IPS DF 6.9 (cell line): ENCODE measurements around the gene LDLRAD3.

ENCODE experiments used
- DNase-seq: peaks from one replicate; pipeline ENCODE4 v3.0.0-alpha.2; 2013; ENCODE audit warnings: low read depth, low spot score
- H3K27ac ChIP-seq: one replicate; pipeline ENCODE4 v1.5.1; 2013; ENCODE audit warnings: low read length, control low read depth
- H3K27me3 ChIP-seq: 2 replicates; pipeline ENCODE4 v1.6.1; 2013; ENCODE audit warnings: mild to moderate bottlenecking, low read length; ENCODE audit not compliant: control insufficient read depth, insufficient read depth
- H3K36me3 ChIP-seq: 2 replicates; pipeline ENCODE4 v1.6.1; 2013; ENCODE audit warnings: low read length; ENCODE audit not compliant: control insufficient read depth, insufficient read depth
- H3K4me1 ChIP-seq: 2 replicates; pipeline ENCODE4 v1.6.1; 2013; ENCODE audit warnings: low read length; ENCODE audit not compliant: control insufficient read depth, insufficient read depth
- H3K4me3 ChIP-seq: 2 replicates; pipeline ENCODE4 v1.5.1; 2013; ENCODE audit warnings: mild to moderate bottlenecking, low read length
- H3K9me3 ChIP-seq: 2 replicates; pipeline ENCODE4 v1.6.1; 2013; ENCODE audit warnings: low read length, inconsistent platforms; ENCODE audit not compliant: control insufficient read depth, insufficient read depth
- WGBS: extraction: QIAGEN DNeasy Blood & Tissue Kit; methylation state at CpG from one replicate; pipeline ENCODE4 v1.1.7; 2013; ENCODE audit warnings: mixed read lengths, missing lambda C conversion rate; ENCODE audit not compliant: insufficient read length, insufficient coverage; 5-methylcytosine and 5-hydroxymethylcytosine counted together

The LDLRAD3 gene

DNA sequence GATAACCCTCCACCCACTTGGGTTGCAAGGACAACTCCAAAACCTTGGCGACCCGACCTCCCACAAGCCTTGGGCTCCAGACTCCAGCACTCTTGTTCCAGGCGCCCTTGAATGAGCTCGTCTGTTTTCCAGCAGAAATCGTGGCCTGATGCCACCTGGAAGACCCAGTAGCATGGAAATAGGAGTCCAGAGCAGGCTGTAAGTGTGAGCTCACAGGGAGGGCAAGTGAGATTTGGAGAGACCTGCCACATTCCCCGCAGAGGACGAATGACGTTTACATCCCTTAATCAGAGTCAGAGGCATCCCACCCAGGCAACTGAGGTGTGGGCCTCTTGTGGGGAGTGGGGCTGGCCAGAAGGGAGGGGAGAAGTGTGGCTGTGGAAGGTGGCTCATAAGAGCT is 71.9 kb downstream of the LDLRAD3 start:
- Histone ChIP-seq H3K27ac (no peak overlapping the region), H3K27me3 (no peaks in the 10 kb centered on the region), H3K36me3 (no peaks in the 10 kb centered on the region), H3K4me1 (no peaks in the 10 kb centered on the region), H3K4me3 (no peak overlapping the region), H3K9me3 (no peaks in the 10 kb centered on the region)
- WGBS = no CpG with 5 or more reads among the region's 8 CpGs
- DNase-seq = no peak

DNA sequence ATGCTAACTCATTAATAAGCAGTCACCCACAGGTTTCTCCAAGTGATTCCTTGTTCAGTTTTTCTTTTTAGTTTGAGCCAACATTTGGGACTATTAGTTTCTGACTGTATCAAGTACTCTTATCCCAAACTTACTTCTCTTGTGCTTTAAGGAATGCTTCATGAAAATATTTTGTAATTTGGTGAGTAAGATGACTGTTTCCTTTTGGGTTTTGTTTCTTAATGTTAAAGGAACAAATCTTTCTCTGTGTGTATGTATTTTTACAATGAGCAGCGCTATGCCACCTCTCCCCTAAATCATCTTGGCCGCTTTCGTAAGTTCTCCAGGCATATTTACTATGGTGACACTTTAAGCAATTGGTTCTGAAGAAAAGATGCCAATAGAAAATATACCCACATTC is 72.4 kb downstream of the LDLRAD3 start:
- Histone ChIP-seq H3K36me3 (no peaks in the 10 kb centered on the region), H3K4me1 (peaks cover 3% of the 10 kb centered on the region; the same call in 1 of the 2 replicates), H3K4me3 (no peak overlapping the region), H3K27ac (no peak overlapping the region), H3K27me3 (no peaks in the 10 kb centered on the region), H3K9me3 (no peaks in the 10 kb centered on the region)
- DNase-seq = no peak
- WGBS = no CpG with 5 or more reads among the region's 3 CpGs

DNA sequence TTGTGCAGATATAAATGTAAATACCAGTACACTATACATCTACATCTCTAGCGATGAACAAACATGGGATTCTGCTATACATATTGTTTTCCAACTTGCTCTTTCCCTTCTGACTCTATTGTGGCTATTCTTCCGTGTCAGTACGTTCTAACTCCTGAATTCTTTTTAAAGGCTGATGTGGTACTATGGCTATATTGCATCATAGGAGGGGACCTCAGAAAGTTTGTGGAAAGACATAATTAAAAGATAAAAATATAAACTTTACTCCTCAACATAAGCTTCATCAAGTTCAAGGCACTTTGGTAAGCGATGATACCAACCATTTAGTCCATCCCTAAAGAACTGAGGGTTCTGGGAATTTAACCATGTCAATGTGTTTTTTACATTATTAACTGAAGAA is 72.8 kb downstream of the LDLRAD3 start:
- WGBS = no CpG with 5 or more reads among the region's 4 CpGs
- Histone ChIP-seq H3K4me3 (no peak overlapping the region), H3K9me3 (no peaks in the 10 kb centered on the region), H3K4me1 (peaks cover 3% of the 10 kb centered on the region; the same call in 1 of the 2 replicates), H3K27me3 (no peaks in the 10 kb centered on the region), H3K36me3 (no peaks in the 10 kb centered on the region), H3K27ac (no peak overlapping the region)
- no peak for DNase-seq

DNA sequence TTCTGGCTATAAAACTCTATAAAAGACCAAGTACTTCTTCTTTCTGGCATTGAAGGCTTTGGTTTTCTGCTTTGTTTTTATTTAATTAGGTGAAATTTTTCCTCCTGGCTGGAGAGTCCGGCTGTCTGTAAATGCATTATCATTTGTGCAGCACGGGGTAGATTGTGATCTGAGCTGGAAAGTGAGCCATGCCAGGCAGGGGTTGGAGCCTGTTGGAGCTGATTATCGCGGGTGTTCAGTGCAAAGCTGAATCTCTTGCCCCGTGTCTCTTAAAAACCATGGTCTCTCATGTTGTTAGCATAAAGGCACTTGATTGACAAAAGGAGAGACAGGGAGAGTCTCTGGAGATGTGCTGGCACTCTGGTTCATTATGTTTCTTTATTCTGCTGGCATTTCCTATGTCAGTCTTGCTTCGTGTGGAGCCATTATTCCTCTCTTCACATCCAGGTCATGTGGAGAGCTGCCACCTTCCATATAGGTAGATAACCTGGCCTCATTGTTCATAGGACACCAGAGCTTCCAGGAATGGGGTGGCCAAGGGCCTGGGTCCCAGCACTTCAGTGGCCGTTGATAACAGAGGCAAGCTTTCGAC is 75.2 kb downstream of the LDLRAD3 start:
- Histone ChIP-seq H3K9me3 (no peaks in the 10 kb centered on the region), H3K4me3 (no peak overlapping the region), H3K4me1 (peaks cover 3% of the 10 kb centered on the region; the same call in 1 of the 2 replicates), H3K27me3 (no peaks in the 10 kb centered on the region), H3K36me3 (no peaks in the 10 kb centered on the region), H3K27ac (no peak overlapping the region)
- WGBS = no CpG with 5 or more reads among the region's 8 CpGs
- DNase-seq = no peak

DNA sequence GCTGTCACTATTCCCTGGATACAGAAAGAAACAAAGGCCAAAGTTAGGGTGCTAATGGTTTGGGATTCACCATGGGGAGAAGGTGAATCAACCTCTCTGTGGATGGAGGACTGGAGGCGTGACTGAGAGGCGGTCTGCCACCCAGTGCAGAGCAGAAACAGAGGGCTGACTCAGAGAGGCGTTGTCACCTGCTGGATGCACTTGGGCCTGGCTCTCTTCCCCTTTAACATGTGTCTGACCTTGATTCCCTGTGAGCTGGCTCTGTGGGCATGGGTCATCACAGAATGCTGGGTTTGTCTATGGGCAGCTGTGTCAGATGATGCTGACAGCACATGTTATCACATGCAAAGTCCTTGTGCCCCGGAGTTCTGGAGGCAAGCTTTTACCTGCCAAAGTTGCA is 75.9 kb downstream of the LDLRAD3 start:
- no peaks in the 10 kb centered on the region for H3K9me3 ChIP-seq
- H3K4me1 ChIP-seq = peaks cover 7% of the 10 kb centered on the region
- no peak overlapping the region for H3K4me3 ChIP-seq
- DNase-seq = no peak
- WGBS = no CpG with 5 or more reads among the region's 4 CpGs
- H3K36me3 ChIP-seq = no peaks in the 10 kb centered on the region
- no peak overlapping the region for H3K27ac ChIP-seq
- no peaks in the 10 kb centered on the region for H3K27me3 ChIP-seq

DNA sequence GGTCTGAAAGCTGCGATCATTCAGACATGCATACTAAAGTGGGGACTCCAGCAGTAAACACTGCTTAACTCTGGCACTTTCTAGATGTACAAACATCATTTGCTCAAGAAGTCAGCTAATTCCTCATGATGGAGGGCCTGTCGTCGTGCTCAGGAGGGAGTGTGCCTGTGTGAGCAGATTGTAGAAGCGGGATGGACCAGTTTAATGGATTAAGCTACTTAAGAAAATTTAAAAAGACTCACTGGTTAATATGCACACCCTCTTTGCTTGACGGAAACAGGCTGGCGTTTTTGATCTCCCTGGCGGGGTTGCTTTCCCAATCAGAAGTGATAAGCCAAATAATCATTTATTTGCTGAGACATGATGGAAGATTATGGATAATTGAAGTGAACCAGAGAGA is 79.0 kb downstream of the LDLRAD3 start:
- peaks cover 7% of the 10 kb centered on the region for H3K4me1 ChIP-seq
- H3K27me3 ChIP-seq = no peaks in the 10 kb centered on the region
- H3K9me3 ChIP-seq = no peaks in the 10 kb centered on the region
- no CpG with 5 or more reads among the region's 7 CpGs for WGBS
- no peak for DNase-seq
- H3K36me3 ChIP-seq = no peaks in the 10 kb centered on the region
- H3K27ac ChIP-seq = no peak overlapping the region
- H3K4me3 ChIP-seq = no peak overlapping the region

DNA sequence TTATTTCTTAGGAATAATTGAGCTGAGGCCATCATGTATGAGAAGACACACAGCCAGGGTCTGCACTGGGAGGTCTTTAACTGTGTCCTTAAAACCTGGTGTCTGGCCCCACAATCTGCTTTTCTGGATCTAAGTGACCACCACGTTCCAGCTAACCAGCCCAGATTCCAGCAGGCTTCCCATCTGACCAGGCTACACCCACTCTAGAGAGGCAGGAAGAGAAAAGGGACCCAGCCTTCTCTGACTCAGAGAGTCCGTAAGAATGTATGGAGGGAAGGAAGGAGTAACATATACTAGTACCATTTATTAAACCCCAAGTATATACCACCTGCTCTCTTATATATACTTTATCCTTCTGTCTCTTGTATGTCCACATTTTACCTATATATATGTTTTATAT is 80.1 kb downstream of the LDLRAD3 start:
- H3K4me1 ChIP-seq = peaks cover 7% of the 10 kb centered on the region
- no peak overlapping the region for H3K4me3 ChIP-seq
- no peaks in the 10 kb centered on the region for H3K27me3 ChIP-seq
- no peak overlapping the region for H3K27ac ChIP-seq
- no CpG with 5 or more reads among the region's 2 CpGs for WGBS
- no peak for DNase-seq
- H3K36me3 ChIP-seq = no peaks in the 10 kb centered on the region
- no peaks in the 10 kb centered on the region for H3K9me3 ChIP-seq

DNA sequence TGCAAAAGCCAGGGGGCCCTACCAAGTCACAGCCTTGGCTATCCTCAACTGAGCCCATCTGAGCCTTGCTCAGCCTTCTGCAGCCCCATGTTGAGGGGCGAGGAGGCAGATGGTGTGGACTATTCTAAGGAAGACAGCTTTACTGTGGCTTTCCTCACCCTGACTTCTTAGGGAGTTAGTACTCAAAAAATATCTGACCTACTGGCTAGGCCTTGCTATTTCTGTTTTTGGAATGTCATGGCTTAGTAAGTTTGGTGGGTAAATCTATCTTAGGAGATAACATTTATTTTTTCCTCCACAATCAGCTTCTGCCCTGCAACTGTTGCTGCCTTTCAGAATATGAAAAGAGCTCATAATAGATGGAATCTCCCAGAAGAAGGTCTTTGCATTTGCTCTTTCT is 80.9 kb downstream of the LDLRAD3 start:
- H3K36me3 ChIP-seq = no peaks in the 10 kb centered on the region
- no peaks in the 10 kb centered on the region for H3K27me3 ChIP-seq
- H3K4me1 ChIP-seq = peaks cover 7% of the 10 kb centered on the region
- WGBS = no CpG with 5 or more reads among the region's 1 CpG
- H3K9me3 ChIP-seq = no peaks in the 10 kb centered on the region
- no peak overlapping the region for H3K4me3 ChIP-seq
- no peak for DNase-seq
- H3K27ac ChIP-seq = no peak overlapping the region

DNA sequence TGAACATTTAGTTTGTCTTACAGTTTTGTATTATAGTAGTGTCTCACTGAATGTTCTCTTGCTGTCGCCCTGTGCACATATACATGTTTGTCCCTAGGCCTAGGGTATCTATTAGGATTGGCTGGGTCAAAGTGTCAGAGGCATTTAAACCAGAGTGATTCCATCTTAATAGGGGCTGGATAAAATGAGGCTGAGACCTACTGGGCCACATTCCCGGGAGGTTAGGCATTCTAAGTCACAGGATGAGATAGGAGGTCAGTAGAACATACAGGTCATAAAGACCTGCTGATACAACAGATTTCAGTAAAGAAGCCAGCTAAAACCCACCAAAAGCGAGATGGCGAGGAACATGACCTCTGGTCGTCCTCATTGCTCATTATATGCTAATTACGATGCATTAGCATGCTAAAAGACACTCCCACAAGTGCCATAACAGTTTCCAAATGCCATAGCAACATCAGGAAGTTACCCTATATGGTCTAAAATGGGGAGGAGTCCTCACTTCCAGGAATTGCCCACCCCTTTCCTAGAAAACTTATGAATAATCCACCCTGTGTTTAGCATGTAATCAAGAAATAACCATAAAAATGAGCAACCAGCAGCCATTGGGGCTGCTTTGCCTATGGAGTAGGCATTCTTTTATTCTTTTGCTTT is 82.6 kb downstream of the LDLRAD3 start:
- H3K9me3 ChIP-seq = no peaks in the 10 kb centered on the region
- no peak for DNase-seq
- WGBS = no CpG with 5 or more reads among the region's 6 CpGs
- H3K27me3 ChIP-seq = no peaks in the 10 kb centered on the region
- H3K4me3 ChIP-seq = no peak overlapping the region
- H3K4me1 ChIP-seq = peaks cover 3% of the 10 kb centered on the region
- H3K36me3 ChIP-seq = no peaks in the 10 kb centered on the region
- H3K27ac ChIP-seq = no peak overlapping the region

DNA sequence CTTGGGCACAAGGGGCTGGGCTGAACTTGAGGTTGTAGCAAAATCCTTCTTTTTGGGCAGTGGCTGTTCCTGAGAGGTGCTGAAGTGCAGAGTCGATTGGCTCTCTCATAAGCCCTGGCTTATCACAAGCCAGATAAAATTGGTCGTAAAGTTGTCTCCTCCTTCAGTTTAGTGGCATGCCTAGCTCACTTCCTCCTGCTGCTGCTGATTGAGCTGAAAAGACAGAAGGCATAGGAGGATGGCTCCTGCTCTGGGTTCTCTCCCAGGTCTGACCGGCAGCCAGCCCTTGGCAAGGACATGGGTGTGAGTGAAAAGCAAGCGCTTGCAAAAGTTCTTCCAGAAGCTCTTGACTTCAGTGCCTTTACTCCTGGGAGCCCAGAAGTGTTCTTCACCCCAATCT is 83.9 kb downstream of the LDLRAD3 start:
- H3K9me3 ChIP-seq = no peaks in the 10 kb centered on the region
- no CpG with 5 or more reads among the region's 4 CpGs for whole genome bisulfite sequencing
- H3K4me3 ChIP-seq = no peak overlapping the region
- H3K4me1 ChIP-seq = peaks cover 3% of the 10 kb centered on the region
- no peak overlapping the region for H3K27ac ChIP-seq
- H3K27me3 ChIP-seq = no peaks in the 10 kb centered on the region
- H3K36me3 ChIP-seq = no peaks in the 10 kb centered on the region
- no peak for DNase-seq

DNA sequence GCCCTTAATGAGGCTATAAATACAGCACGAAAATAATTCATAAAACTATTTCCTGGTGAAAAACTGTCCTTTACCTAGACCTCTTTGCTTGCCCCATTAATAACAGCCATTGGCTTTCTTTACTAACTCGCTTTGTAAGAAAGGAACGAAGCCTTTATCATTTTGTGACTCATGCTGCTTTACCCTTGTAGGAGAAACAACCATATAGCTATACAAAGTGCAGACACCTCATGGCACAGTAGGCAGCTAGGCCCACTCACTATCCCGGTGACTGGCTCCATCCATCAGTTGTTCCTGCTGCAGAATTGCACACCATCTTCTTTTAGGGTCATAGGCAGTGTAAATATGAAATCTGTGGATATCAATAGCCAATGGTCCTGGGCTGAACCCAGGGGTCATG is 85.8 kb downstream of the LDLRAD3 start:
- Histone ChIP-seq H3K4me3 (no peak overlapping the region), H3K27ac (no peak overlapping the region), H3K4me1 (peaks cover 5% of the 10 kb centered on the region), H3K27me3 (no peaks in the 10 kb centered on the region), H3K9me3 (no peaks in the 10 kb centered on the region), H3K36me3 (no peaks in the 10 kb centered on the region)
- DNase-seq = no peak
- no CpG with 5 or more reads among the region's 4 CpGs for WGBS
